K562 (cell line): ENCODE data around the gene PYY. TPM values are rescaled to one million over a fixed set of nuclear protein-coding genes. Genes with fewer than 3 reads are reported as not detected.

Experiments used
- ATAC-seq: fragments of 200-7000 bp; cut with Tn5 transposase; 3 replicates; pipeline ENCODE4 v1.9.1; 2020; ENCODE audit warnings: moderate library complexity
- BruUV-seq: library from RNA; stranded (reverse); fragments of 400-500 nt; replicated peaks from 2 replicates; lab custom pipeline; 2021; lab: Mats Ljungman, UMichigan
- CTCF ChIA-PET: fragments of 300-600 bp; formaldehyde crosslinking; extraction: SDS; loops from one replicate; lab custom pipeline; 2021; ENCODE audit warnings: low intra/inter-chr PET ratio; lab: Yijun Ruan, JAX
- POLR2A ChIA-PET: fragments of 300-600, 350-650 bp; sonication (Branson Sonifier 250); formaldehyde crosslinking; extraction: SDS; loops from one replicate; lab custom pipeline; 2021; ENCODE audit warnings: antibody characterized with exemption, inconsistent platforms; lab: Yijun Ruan, JAX
- DNase-seq, 4 experiments: peaks; one replicate each; pipeline versions ENCODE4 v3.0.0 to v3.0.0-alpha.2; 2011 to 2018; ENCODE audit warnings: low spot score in 3 of 4, mixed read lengths in 3 of 4; ENCODE audit errors: extremely low read depth in 1 of 4
- FAIRE-seq: peaks from 2 replicates; lab custom pipeline; 2011; peaks lifted over from hg19 to GRCh38; lab: Jason Lieb, UNC
- H2AFZ ChIP-seq: 2 replicates; pipeline ENCODE4 v1.6.0; 2011; ENCODE audit warnings: low read depth, low read length, control low read depth, inconsistent platforms
- H3K27ac ChIP-seq: fragments of 200-600 bp; 3 replicates; pipeline ENCODE4 v1.8.0; 2011; ENCODE audit warnings: low read depth, mild to moderate bottlenecking, control low read depth, inconsistent platforms, low read length, moderate library complexity, mixed read lengths; ENCODE audit errors: extremely low read depth
- H3K27me3 ChIP-seq, 2 experiments: fragments of 300-600 bp in 1 of 2; 2 replicates in 1 of 2; 3 replicates in 1 of 2; pipeline versions ENCODE4 v1.6.0 to v1.8.0; 2011; ENCODE audit warnings: inconsistent platforms in 2 of 2, low read length in 2 of 2, mild to moderate bottlenecking in 1 of 2, mixed read lengths in 1 of 2, moderate library complexity in 1 of 2; ENCODE audit not compliant: control insufficient read depth in 2 of 2, insufficient read depth in 2 of 2
- H3K36me3 ChIP-seq: fragments of 300-600 bp; 3 replicates; pipeline ENCODE4 v1.8.0; 2011; ENCODE audit warnings: mild to moderate bottlenecking, low read length, inconsistent platforms; ENCODE audit not compliant: control insufficient read depth, insufficient read depth
- H3K4me1 ChIP-seq, 2 experiments: fragments of 200-600 bp in 1 of 2; replicated peaks in 1 of 2; 2 replicates in 1 of 2; 3 replicates in 1 of 2; pipeline versions ENCODE4 v1.5.1 to v1.8.0; 2011; ENCODE audit warnings: inconsistent platforms in 2 of 2, low read length in 2 of 2, mild to moderate bottlenecking in 1 of 2, mixed read lengths in 1 of 2, moderate library complexity in 1 of 2; ENCODE audit not compliant: control insufficient read depth in 2 of 2, insufficient read depth in 2 of 2
- H3K4me2 ChIP-seq: 2 replicates; pipeline ENCODE4 v1.6.1; 2011; ENCODE audit warnings: low read length, control low read depth, inconsistent platforms, mixed read lengths; ENCODE audit not compliant: insufficient read depth
- H3K4me3 ChIP-seq: fragments of 200-600 bp; sonication (generic), shearing (Covaris generic); 2 replicates; pipeline ENCODE4 v1.5.1; 2016; ENCODE audit warnings: control low read depth, inconsistent platforms
- H3K79me2 ChIP-seq: fragments of 200-600 bp; 3 replicates; pipeline ENCODE4 v1.8.0; 2011; ENCODE audit warnings: low read length, inconsistent platforms; ENCODE audit not compliant: control insufficient read depth, insufficient read depth
- H3K9ac ChIP-seq, 2 experiments: 2 replicates each; pipeline versions ENCODE4 v1.6.0 to v1.6.1; 2011; ENCODE audit warnings: low read depth in 2 of 2, low read length in 2 of 2, control low read depth in 1 of 2, inconsistent platforms in 1 of 2, mild to moderate bottlenecking in 1 of 2, mixed read lengths in 1 of 2; ENCODE audit not compliant: insufficient read depth in 1 of 2
- H3K9me1 ChIP-seq: one replicate; pipeline ENCODE4 v1.6.0; 2011; ENCODE audit warnings: inconsistent platforms, mild to moderate bottlenecking, low read length, moderate library complexity; ENCODE audit not compliant: control insufficient read depth, insufficient read depth
- H3K9me3 ChIP-seq: replicated peaks from 2 replicates; pipeline ENCODE4 v1.5.1; 2011; ENCODE audit warnings: low read depth, low read length, inconsistent platforms; ENCODE audit not compliant: control insufficient read depth, insufficient read depth
- H4K20me1 ChIP-seq: replicated peaks from 2 replicates; pipeline ENCODE4 v1.6.1; 2011; ENCODE audit warnings: low read length, inconsistent platforms, mixed read lengths; ENCODE audit not compliant: control insufficient read depth, insufficient read depth
- BDP1 ChIP-seq: IDR thresholded peaks from 3 replicates; pipeline ENCODE4 v1.6.1; 2011; ENCODE audit not compliant: insufficient read length, insufficient read depth
- CBFA2T2 ChIP-seq: fragments of 450-650 bp; conservative IDR thresholded peaks from 2 replicates; pipeline ENCODE4 v1.6.1; 2017; ENCODE audit warnings: mild to moderate bottlenecking
- COPS2 ChIP-seq: fragments of 450-650 bp; conservative IDR thresholded peaks from 2 replicates; pipeline ENCODE4 v1.6.1; 2016; ENCODE audit warnings: mild to moderate bottlenecking, moderate library complexity
- CREB1 ChIP-seq, 2 experiments: sonication (generic) in 1 of 2; formaldehyde crosslinking in 1 of 2; IDR thresholded peaks; 2 replicates each; pipeline versions ENCODE4 v1.6.1 to v1.8.0; 2012 to 2022; ENCODE audit warnings: inconsistent platforms in 1 of 2, mild to moderate bottlenecking in 1 of 2, missing genetic modification reagents in 1 of 2, moderate library complexity in 1 of 2
- CTBP1 ChIP-seq: fragments of 450-650 bp; IDR thresholded peaks from 2 replicates; pipeline ENCODE4 v1.6.1; 2016; ENCODE audit warnings: borderline replicate concordance
- GATAD2A ChIP-seq: fragments of 450-650 bp; IDR thresholded peaks from 2 replicates; pipeline ENCODE4 v1.6.1; 2017
- HIVEP1 ChIP-seq: fragments of 250-450 bp; sonication (Bioruptor Pico); IDR thresholded peaks from 2 replicates; pipeline ENCODE4 v1.4.0; 2020; ENCODE audit warnings: mild to moderate bottlenecking
- IRF2 ChIP-seq: sonication (generic); formaldehyde crosslinking; IDR thresholded peaks from 2 replicates; pipeline ENCODE4 v1.8.1; 2022; ENCODE audit warnings: mild to moderate bottlenecking, missing genetic modification reagents
- MAFK ChIP-seq: IDR thresholded peaks from 2 replicates; pipeline ENCODE4 v1.6.1; 2011; ENCODE audit warnings: low read length, improper control_type of control experiment
- MCM2 ChIP-seq: fragments of 450-650 bp; IDR thresholded peaks from 2 replicates; pipeline ENCODE4 v1.6.1; 2017; ENCODE audit warnings: low read depth, mild to moderate bottlenecking
- MED1 ChIP-seq: sonication (generic); formaldehyde crosslinking; IDR thresholded peaks from 2 replicates; pipeline ENCODE4 v1.8.1; 2023; ENCODE audit warnings: missing genetic modification reagents, borderline replicate concordance
- MEIS2 ChIP-seq: fragments of 450-650 bp; IDR thresholded peaks from 2 replicates; pipeline ENCODE4 v1.6.1; 2014; ENCODE audit warnings: mild to moderate bottlenecking; ENCODE audit not compliant: partially characterized antibody
- SIX5 ChIP-seq, 2 experiments: IDR thresholded peaks; 2 replicates each; pipeline ENCODE4 v1.6.1; 2011; ENCODE audit warnings: low read length in 2 of 2, borderline replicate concordance in 1 of 2, low read depth in 1 of 2, mild to moderate bottlenecking in 1 of 2, moderate library complexity in 1 of 2; ENCODE audit not compliant: insufficient read depth in 1 of 2
- STAT5B ChIP-seq: fragments of 250-450 bp; sonication (Bioruptor Pico); IDR thresholded peaks from 2 replicates; pipeline ENCODE4 v1.8.0; 2021; ENCODE audit warnings: mild to moderate bottlenecking, inconsistent platforms
- TAL1 ChIP-seq: fragments of 450-650 bp; IDR thresholded peaks from 2 replicates; pipeline ENCODE4 v1.6.1; 2016; ENCODE audit warnings: mild to moderate bottlenecking
- WGBS: fragments of 100-300 bp; shearing (Covaris generic); methylation state at CpG from one replicate; pipeline ENCODE4 v1.1.6; 2016; ENCODE audit warnings: low coverage, mixed read lengths; ENCODE audit not compliant: insufficient coverage; ENCODE audit errors: missing lambda C conversion rate; 5-methylcytosine and 5-hydroxymethylcytosine counted together
- in situ Hi-C: fragments of 300-500 bp; cut with MboI; formaldehyde crosslinking; loops from 4 replicates; pipeline ENCODE4 v1.15.0; 2018; ENCODE audit warnings: inconsistent platforms, mixed read lengths
- intact Hi-C: fragments of 100-400 bp; cut with micrococcal nuclease; formaldehyde crosslinking; loops from 2 replicates; pipeline ENCODE4 v1.14.2; 2022
- polyA plus RNA-seq, 8 experiments: library from polyadenylated mRNA; depleted of rRNA in 4 of 8; stranded (reverse) in 5 of 8; unstranded in 3 of 8; fragments of >200 nt; fragmentation: Nextera tagmentation in 2 of 8; fragmentation: Illumina TruSeq in 1 of 8; extraction: Ambion mirVana in 2 of 8; extraction: Trizol in 1 of 8; gene quantifications; 2 replicates each; pipeline versions ENCODE4 v1.2.1 to v1.2.3, GENCODE V29; 2011 to 2014; ENCODE audit warnings: inconsistent platforms in 1 of 8, missing spikeins in 1 of 8
- total RNA-seq, 7 experiments: library from RNA; depleted of rRNA in 6 of 7; stranded (reverse); fragments of >200 nt in 6 of 7; fragmentation: Illumina TruSeq in 2 of 7; extraction: Trizol in 2 of 7; gene quantifications; 2 replicates each; pipeline versions ENCODE4 v1.2.1 to v1.2.3, GENCODE V29; 2011 to 2021; ENCODE audit warnings: low replicate concordance in 1 of 7
- TF ChIP-seq, protein P1 (sequence below), 2 experiments: fragments of 250-450 bp in 1 of 2; fragments of 450-650 bp in 1 of 2; sonication (Bioruptor Pico) in 1 of 2; IDR thresholded peaks; 2 replicates each; pipeline versions ENCODE4 v1.6.1 to v1.8.0; 2016 to 2021; ENCODE audit warnings: mild to moderate bottlenecking in 2 of 2, moderate library complexity in 2 of 2, missing compliant biosample characterization in 1 of 2, missing genetic modification characterization in 1 of 2
- TF ChIP-seq, protein P2 (sequence below): fragments of 450-650 bp; formaldehyde crosslinking; IDR thresholded peaks from 2 replicates; pipeline ENCODE4 v1.4.0; 2020; ENCODE audit warnings: mild to moderate bottlenecking
- TF ChIP-seq, protein P3 (sequence below): IDR thresholded peaks from 2 replicates; pipeline ENCODE4 v1.6.1; 2014; ENCODE audit warnings: antibody characterized with exemption

Gene PYY
- total and polyA plus RNA-seq, 9 of the 15 experiments (the other 6 are each of a cell fraction or from before 2014, with no cell fraction given), result not detected

- TF ChIP-seq, protein P1, sequence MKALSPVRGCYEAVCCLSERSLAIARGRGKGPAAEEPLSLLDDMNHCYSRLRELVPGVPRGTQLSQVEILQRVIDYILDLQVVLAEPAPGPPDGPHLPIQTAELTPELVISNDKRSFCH (CRISPR knock-in tag; IDR thresholded peaks at IDR 0.05), result no peak
- TF ChIP-seq, protein P1 (tag; IDR thresholded peaks at IDR 0.05), result no peak
- TF ChIP-seq, protein P2, sequence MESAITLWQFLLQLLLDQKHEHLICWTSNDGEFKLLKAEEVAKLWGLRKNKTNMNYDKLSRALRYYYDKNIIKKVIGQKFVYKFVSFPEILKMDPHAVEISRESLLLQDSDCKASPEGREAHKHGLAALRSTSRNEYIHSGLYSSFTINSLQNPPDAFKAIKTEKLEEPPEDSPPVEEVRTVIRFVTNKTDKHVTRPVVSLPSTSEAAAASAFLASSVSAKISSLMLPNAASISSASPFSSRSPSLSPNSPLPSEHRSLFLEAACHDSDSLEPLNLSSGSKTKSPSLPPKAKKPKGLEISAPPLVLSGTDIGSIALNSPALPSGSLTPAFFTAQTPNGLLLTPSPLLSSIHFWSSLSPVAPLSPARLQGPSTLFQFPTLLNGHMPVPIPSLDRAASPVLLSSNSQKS (CRISPR knock-in tag), result no peak
Observed at GRCh38 chr17:44000871-44001460, 47.2 kb upstream of the PYY start (continued).

- Histone ChIP-seq H3K9me1 (no peaks in the 10 kb centered on the region), H3K9ac (peak overlapping the region in 1 of 2 experiments; percentile 1; a peak in 1 of 4 replicates), H4K20me1 (no peaks in the 10 kb centered on the region), H3K4me2 (peak overlapping the region; percentile 3; the same call in 1 of the 2 replicates), H2AFZ (no peak overlapping the region), H3K79me2 (no peaks in the 10 kb centered on the region), H3K9me3 (no peaks in the 10 kb centered on the region), H3K4me3 (no peak overlapping the region), H3K36me3 (no peaks in the 10 kb centered on the region), H3K4me1 (peaks cover 5 to 13% of the 10 kb centered on the region in 2 experiments; a peak in 3 of 5 replicates), H3K27ac (no peak overlapping the region), H3K27me3 (no peaks in the 10 kb centered on the region; a peak in 1 of 5 replicates)
- in situ Hi-C loops (no loop called here), intact Hi-C loops (no loop called here)
- no TSS peak for BruUV-seq
- 48% methylated on average over 12 of the region's 12 CpGs for WGBS
- peak; percentile 60 for ATAC-seq
- POLR2A ChIA-PET, result interaction anchor here (0.6 to 1.2 kb wide), 2 partner anchors 12 to 187 kb away, joined by 3 read pairs; partner anchors contain the start of gene TMUB2
- CTCF ChIA-PET, result no interaction called here
- DNase-seq, result peak in 2 of 4 experiments; percentile 37 to 52
- no peak for FAIRE-seq
- TF ChIP-seq SIX5 (IDR thresholded peaks at IDR 0.05; ENCODE audit: borderline replicate concordance in 1 of 2, insufficient read depth in 1 of 2, low read depth in 1 of 2, low read length in 2 of 2) (no peak), IRF2 (no peak), MAFK (no peak), CTBP1 (0 out of 2 replicates have a peak, but pooled peaks have one; percentile 23), TAL1 (peak; percentile 37; the same call in 1 of the 2 replicates), CBFA2T2 (peak; percentile 62), STAT5B (CRISPR knock-in tag) (no peak), MED1 (CRISPR knock-in tag) (no peak), GATAD2A (no peak), HIVEP1 (no peak), MCM2 (no peak), MEIS2 (peak; percentile 25), COPS2 (no peak), BDP1 (no peak), CREB1 (IDR thresholded peaks at IDR 0.05) (no peak), CREB1 (CRISPR knock-in tag; IDR thresholded peaks at IDR 0.05) (no peak)
- TF ChIP-seq, protein P3, sequence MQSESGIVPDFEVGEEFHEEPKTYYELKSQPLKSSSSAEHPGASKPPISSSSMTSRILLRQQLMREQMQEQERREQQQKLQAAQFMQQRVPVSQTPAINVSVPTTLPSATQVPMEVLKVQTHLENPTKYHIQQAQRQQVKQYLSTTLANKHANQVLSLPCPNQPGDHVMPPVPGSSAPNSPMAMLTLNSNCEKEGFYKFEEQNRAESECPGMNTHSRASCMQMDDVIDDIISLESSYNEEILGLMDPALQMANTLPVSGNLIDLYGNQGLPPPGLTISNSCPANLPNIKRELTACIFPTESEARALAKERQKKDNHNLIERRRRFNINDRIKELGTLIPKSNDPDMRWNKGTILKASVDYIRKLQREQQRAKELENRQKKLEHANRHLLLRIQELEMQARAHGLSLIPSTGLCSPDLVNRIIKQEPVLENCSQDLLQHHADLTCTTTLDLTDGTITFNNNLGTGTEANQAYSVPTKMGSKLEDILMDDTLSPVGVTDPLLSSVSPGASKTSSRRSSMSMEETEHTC, result peak; percentile 30; the same call in 1 of the 2 replicates
Observed at GRCh38 chr17:44000141-44000860, 46.6 kb upstream of the PYY start.
